WI38 (cell line): Measurements from ENCODE around the gene ZNF385C.

ENCODE experiments used
- H3K4me3 ChIP-seq: 2 replicates; pipeline ENCODE4 v1.5.1; 2011; ENCODE audit warnings: low read depth, mild to moderate bottlenecking, control low read depth, low read length
- CTCF ChIP-seq: IDR thresholded peaks from 2 replicates; pipeline ENCODE4 v1.5.1; 2012; ENCODE audit warnings: low read depth, mild to moderate bottlenecking, control low read depth, low read length

Gene ZNF385C

DNA sequence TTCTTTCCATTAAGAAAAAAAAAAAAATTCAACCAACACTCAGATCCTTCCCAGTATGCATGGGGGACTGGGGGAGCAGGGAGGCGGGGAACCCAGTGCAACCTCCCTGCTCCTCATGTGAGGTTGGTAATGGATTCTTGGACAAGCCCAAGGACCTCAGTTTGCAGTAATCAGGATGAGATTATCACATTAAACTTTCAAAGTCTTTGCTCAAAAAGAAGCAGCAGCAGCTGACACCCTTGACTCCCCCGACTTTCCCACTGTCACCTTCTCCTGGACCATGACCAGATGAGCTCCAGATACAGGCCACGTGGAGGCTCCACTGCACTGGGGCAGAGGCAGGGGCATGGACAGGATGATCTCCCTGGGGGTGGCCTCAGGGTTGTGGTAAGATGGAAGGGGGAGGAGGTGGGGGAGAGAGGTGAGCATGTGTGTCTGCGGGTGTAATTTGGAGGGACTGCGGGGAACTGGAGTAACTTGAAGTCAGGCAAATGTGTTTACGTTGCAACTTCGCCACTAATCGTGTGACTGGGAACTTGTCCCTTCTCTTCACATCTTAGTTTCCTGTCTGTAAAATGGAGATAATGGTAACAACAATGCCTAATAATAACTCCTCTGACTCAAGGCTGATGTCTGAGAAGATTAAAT, 19.8 kb downstream of the ZNF385C start:
- no peak overlapping the region for H3K4me3 ChIP-seq
- TF ChIP-seq CTCF, result no peak

- no peak overlapping the region for H3K4me3 ChIP-seq
- no peak for TF ChIP-seq CTCF
Observed at GRCh38 chr17:42077755-42078154, 20.5 kb downstream of the ZNF385C start.

GRCh38 chr17:42076797-42077559, 21.3 kb downstream of the ZNF385C start:
- H3K4me3 ChIP-seq, result no peak overlapping the region

GRCh38 chr17:42075789-42076188, 22.5 kb downstream of the ZNF385C start:
- TF ChIP-seq CTCF, result no peak
- no peak overlapping the region for H3K4me3 ChIP-seq

More at GRCh38 chr17:42076797-42077559, 21.3 kb downstream of the ZNF385C start:
- TF ChIP-seq CTCF, result no peak

GRCh38 chr17:42072323-42073187, 25.7 kb downstream of the ZNF385C start:
- no peak for TF ChIP-seq CTCF
- H3K4me3 ChIP-seq, result no peak overlapping the region

- TF ChIP-seq CTCF, result no peak
Observed at GRCh38 chr17:42071810-42072209, 26.5 kb downstream of the ZNF385C start.

DNA sequence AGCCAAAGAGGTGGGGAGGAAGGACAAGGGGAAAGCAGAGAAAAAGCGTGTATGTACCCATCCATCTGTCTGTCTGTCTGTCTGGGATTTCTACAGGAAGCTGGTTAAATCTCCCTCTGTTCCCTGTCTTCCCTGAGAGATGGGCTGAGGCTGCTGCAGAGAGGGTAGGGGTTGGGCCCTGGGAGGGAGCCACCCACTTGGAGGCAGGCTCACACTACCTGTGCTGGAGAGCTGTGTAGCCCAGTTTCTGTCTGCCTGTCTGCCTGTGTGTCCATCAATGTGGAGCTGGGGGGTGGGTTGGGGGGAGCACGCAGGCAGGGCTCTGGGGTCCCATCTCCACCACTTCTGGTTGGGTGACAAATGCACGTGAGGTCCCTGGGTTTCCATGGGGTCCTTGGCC, 29.3 kb downstream of the ZNF385C start:
- no peak for TF ChIP-seq CTCF
- H3K4me3 ChIP-seq, result no peak overlapping the region

More at GRCh38 chr17:42071810-42072209, 26.5 kb downstream of the ZNF385C start:
- H3K4me3 ChIP-seq, result no peak overlapping the region
